ENCODE data around the gene JCAD. TPM values are rescaled to one million over a fixed set of nuclear protein-coding genes. Genes with fewer than 3 reads are reported as not detected.
"Not testable (repeated sequence)": the region's sequence is repeated elsewhere in the genome, so short reads cannot be mapped to it uniquely, and the experiment has no call there.

JCAD gene
- polyA plus RNA-seq, 3 donors, result 7.2 to 40.2 (median 12.1) TPM

DNA sequence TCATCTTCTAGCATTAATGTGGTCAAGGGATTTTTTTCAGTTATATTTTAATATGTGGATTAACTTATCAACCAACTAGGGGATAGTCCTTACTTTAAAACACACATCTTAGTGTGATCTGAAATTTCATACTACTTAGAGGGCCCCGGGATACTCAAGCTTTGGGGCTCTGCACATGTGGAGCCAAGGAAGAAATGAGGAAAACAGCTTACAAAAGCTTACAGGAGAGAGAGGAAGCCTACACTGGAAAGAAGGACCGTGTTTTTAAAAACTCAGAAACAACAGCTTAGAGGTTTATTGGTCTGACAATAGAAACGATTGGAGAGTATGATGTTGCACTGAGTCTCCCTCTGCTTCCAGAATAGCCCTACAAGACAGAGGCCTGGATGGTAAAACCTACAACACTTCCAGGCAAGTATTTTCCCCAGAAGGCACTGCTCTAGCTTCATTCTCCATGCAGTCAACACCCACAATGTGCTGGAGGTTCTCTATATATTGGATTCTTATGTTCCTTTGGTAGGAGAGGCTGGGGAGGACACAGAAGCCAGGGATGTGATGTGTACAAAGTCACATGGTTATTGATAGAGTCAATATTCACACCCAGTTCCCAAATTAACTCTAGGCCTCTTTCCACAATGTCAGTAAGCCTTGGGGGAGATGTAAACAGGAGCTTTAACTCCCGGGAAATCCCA is 47.3 kb downstream of the JCAD start:
- WGBS, 3 donors, result 53 to 71% (median 62%) methylated on average over 4 of the region's 4 CpGs
- H3K27ac ChIP-seq (ENCODE audit: low read depth, low read length), result no peak overlapping the region

- WGBS, 3 donors, result 52 to 60% (median 59%) methylated on average over 8 of the region's 8 CpGs
- H3K27ac ChIP-seq (ENCODE audit: low read depth, low read length), result no peak overlapping the region
Observed at GRCh38 chr10:30011396-30011795, 48.0 kb downstream of the JCAD start.

DNA sequence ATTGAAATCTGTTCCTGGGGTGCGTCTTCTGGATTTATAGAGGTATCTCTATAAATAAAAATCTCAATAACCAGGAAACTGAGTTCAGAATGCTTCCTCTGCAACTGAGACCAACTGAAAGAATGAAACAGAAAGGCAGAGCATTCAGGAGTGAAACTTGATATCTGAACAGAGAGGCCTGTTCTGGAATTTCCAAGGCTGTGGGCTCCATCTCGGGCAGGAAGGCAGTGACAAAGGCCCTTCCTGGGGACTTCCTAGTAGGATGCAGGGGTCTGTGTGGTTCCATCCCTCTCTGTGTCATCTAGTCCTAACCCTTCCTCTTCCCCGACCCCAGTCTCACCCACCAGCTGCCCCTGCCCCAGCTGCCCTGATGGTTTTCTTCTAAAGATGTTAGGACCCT is 52.0 kb downstream of the JCAD start:
- 56 to 81% (median 68%) methylated on average over 3 of the region's 3 CpGs for WGBS, 3 donors
- H3K27ac ChIP-seq (ENCODE audit: low read depth, low read length), result no peak overlapping the region

DNA sequence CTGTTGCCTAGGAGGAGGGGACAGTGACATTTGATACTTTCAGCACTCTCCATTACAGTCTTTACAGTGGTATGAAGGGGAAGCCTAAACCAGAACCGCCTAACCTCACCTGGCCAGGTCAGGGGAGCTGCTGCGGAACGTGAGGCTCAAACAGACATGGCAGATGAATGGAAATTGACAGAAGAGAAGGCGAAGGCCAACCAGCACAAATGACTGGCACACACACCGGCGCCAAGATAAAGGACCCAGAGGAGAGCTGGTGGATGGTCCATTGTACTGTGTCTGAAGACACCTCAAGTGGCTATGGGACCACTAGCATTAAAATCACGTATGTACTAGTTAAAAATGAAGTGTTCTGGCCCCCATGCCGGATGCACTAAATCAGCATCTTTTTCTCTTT is 53.0 kb downstream of the JCAD start:
- 68 to 92% (median 89%) methylated on average over 8 of the region's 8 CpGs for WGBS, 3 donors
- no peak overlapping the region for H3K27ac ChIP-seq (ENCODE audit: low read depth, low read length)

- WGBS, 3 donors, result 18 to 33% (median 30%) methylated on average over 1 of the region's 1 CpG
- H3K27ac ChIP-seq (ENCODE audit: low read depth, low read length), result not testable (repeated sequence)
Observed at GRCh38 chr10:30005116-30005515, 54.3 kb downstream of the JCAD start.

DNA sequence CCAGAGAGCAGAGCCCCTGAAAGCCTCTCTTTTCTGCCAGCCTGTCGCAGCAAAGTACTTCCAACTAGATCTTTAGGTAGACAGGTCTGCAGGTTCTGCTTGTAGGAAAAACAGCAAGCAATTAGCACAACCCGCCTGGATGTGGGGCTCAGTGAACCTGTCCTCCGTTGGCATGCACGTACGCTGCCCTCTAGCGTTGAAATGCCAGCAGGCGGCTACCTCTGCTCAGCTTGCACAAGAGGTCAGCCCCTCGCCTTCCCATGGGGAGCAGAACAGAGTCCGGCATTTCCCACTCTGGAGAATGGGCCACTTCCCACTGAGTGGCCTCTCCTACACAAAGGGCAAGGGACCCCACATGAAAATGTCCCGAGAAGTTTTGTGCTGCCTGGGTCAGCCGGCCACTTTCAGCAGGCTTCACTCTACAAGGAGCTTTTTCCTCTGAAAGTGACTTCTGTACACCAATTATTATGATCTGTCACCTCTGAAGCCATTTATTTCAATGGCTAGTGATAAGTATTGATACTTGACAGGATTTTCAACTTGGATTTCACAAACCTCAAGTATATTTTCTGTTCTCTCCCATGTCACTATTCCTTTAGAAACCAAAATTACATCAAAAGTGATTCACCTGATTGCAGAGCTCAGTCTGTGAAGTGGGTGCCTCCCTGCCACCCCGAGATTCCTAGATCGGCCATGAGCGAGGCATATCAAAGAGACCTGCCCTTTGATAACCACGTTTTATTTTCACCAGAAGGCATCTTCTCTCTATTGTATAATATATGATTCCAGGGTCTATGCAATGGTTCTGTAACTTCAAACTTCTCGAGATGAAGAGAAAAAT is 56.7 kb downstream of the JCAD start:
- no peak overlapping the region for H3K27ac ChIP-seq (ENCODE audit: low read depth, low read length)
- WGBS, 3 donors, result 34 to 53% (median 51%) methylated on average over 16 of the region's 16 CpGs

- WGBS, 3 donors, result 44 to 70% (median 57%) methylated on average over 12 of the region's 12 CpGs
- no peak overlapping the region for H3K27ac ChIP-seq (ENCODE audit: low read depth, low read length)
Observed at GRCh38 chr10:30000802-30001571, 58.4 kb downstream of the JCAD start.

DNA sequence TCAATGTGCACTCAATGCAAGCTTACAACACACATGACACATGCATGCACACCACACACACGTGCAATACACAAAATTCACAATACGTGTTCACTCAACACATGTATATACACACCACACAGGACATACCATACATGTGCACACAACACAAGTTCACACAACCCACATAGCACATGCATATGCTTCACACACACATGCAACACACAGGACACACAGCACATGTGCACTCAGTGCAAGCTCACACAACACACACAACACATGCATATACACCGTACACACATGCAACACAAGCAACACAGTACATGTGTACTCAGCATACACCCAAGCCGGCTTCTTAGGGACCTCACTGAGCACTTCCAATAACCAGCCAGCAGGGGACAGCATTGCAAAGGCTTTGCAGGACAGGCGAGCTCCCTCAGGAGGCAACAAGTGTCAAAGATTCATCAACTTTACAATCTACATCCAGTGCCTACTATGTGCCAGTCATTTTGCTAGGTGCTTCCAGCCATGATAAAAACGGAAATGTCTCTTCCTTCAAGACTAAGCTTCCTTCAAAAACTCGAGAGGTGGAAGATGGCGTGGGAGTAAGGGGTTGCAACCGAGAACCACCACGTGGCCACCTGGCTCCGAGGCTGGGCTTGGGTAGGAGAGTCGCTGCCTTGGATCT is 61.1 kb downstream of the JCAD start:
- no peak overlapping the region for H3K27ac ChIP-seq (ENCODE audit: low read depth, low read length)
- 40 to 43% (median 41%) methylated on average over 12 of the region's 12 CpGs for WGBS, 3 donors

DNA sequence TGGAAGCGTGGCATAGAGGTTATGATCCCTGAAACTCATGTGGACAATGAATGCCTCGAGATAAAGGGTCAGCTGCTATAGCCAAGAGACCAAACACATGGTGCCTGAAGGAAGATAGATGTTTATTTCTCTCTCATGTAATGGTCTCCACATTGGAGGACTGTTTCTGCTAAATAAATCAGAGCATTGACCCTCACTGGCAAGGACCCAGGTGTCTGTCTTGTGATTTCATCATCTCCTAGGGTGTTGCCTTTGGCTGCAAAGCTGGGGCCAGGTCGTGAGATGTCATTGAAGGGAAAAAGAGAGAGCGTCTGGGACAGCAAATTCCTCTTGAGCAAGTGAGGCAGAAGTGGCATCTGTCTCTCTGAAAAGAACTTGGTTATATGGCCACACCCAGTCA is 64.6 kb downstream of the JCAD start:
- no peak overlapping the region for H3K27ac ChIP-seq (ENCODE audit: low read depth, low read length)
- 73 to 77% (median 76%) methylated on average over 4 of the region's 4 CpGs for WGBS, 3 donors

DNA sequence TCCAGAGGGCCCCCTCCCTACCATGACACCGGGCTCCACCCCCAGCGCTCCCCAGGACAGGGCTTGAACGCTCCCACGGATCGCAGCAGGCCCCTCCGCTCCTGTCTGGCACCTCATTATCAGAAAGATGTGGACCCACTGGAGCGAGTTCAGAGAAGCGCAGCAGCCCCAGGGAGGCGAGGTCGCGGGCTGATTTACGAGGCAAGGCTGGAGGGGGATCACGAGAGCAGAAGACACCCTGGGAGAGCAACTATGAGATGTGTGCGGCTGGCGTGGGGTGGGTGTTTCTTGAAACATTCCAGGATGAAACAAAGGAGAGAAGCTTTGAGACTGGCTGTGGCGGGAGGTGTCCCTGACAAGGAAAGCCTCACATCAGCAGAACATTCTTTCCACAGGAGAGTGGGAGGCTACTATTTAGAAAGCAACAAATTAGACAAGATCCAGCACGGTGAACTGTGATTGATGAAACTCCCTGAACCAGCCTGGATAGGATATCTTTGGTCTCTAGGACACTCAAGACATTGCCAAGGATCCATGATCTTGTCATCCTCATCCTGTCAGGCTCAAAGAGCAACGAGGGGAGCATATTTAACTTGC is 66.0 kb downstream of the JCAD start:
- no peak overlapping the region for H3K27ac ChIP-seq (ENCODE audit: low read depth, low read length)
- 66 to 70% (median 69%) methylated on average over 18 of the region's 18 CpGs for WGBS, 3 donors

GRCh38 chr10:29992914-29993313 is 66.5 kb downstream of the JCAD start:
- 81 to 85% (median 85%) methylated on average over 4 of the region's 4 CpGs for WGBS, 3 donors
- H3K27ac ChIP-seq (ENCODE audit: low read depth, low read length), result no peak overlapping the region

GRCh38 chr10:29991382-29991781 is 68.0 kb downstream of the JCAD start:
- no peak overlapping the region for H3K27ac ChIP-seq (ENCODE audit: low read depth, low read length)
- WGBS, 3 donors, result 79 to 95% (median 91%) methylated on average over 3 of the region's 3 CpGs

DNA sequence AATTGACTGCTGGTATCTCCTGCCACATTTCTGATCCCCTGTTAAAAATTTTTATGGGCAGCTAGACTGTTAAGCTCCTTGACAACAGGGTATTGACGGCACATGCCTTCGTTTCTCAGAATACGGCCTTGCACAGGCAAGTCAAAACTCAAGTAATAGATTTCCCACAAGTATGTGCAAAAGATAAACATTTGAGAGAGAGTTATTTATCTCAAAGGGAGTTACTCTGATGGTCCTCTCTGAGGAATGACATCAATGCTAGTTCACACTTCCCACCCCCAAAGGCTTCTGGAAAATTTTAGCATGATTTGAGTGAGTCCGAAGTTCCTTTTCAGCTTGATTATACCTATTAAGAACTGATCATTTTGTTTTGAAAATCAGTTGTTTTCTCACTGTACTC is 71.9 kb downstream of the JCAD start:
- H3K27ac ChIP-seq (ENCODE audit: low read depth, low read length), result no peak overlapping the region
- whole genome bisulfite sequencing, 3 donors, result 57 to 80% (median 69%) methylated on average over 4 of the region's 4 CpGs

GRCh38 chr10:29982997-29983648 is 76.3 kb downstream of the JCAD start:
- WGBS, 3 donors, result 95 to 100% (median 98%) methylated on average over 2 of the region's 2 CpGs
- H3K27ac ChIP-seq (ENCODE audit: low read depth, low read length), result no peak overlapping the region

- no peak overlapping the region for H3K27ac ChIP-seq (ENCODE audit: low read depth, low read length)
- WGBS, 3 donors, result 81 to 97% (median 94%) methylated on average over 3 of the region's 3 CpGs
Observed at GRCh38 chr10:29981510-29981909, 77.9 kb downstream of the JCAD start.

GRCh38 chr10:29980084-29980483 is 79.3 kb downstream of the JCAD start:
- no peak overlapping the region for H3K27ac ChIP-seq (ENCODE audit: low read depth, low read length)
- WGBS, 3 donors, result 47 to 87% (median 77%) methylated on average over 2 of the region's 2 CpGs

DNA sequence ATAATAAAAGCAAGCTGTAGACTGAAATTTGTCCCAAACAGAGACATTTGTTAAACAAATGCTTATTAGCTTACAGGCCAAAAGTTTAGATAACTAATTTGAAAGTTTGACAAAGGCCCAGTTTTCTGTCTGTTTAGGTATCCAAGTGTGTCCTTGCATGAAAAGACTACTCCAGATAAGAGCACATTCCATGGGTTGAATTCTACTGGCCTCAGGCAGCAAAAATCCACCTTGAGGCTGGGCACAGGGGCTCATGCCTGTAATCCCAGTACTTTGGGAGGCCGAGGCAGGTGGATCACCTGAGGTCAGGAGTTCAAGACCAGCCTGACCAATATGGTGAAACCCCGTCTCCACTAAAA is 80.0 kb downstream of the JCAD start:
- H3K27ac ChIP-seq (ENCODE audit: low read depth, low read length), result not testable (repeated sequence)
- WGBS, 3 donors, result 48 to 88% (median 77%) methylated on average over 2 of the region's 2 CpGs

DNA sequence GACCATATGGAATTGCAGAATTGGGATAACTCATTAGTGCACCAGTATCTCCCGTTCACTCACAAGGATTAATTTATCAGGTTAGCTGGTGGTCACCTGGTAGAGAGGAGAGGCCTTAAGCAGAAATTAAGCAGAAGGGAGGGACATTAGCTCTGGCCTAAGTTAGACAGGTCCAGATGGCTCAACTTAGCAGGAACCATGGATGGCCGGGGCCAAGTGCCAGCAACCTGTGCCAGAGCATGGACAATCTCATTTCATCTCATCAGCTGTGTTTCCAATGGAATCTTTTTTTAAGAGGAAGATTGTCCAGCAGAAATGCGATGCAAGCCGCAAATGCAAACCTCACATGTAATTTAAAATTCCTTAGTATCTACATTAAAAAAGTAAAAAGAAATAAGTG is 82.2 kb downstream of the JCAD start:
- no peak overlapping the region for H3K27ac ChIP-seq (ENCODE audit: low read depth, low read length)
- 64 to 91% (median 81%) methylated on average over 4 of the region's 4 CpGs for WGBS, 3 donors

Data from adipose tissue (tissue), 3 donors.